NCI-H82 (cell line): Measurements from ENCODE around the gene HEG1.

Experiments used
- DNase-seq: peaks from one replicate; lab custom pipeline; 2025; lab: John Stamatoyannopoulos, UW

Gene HEG1

GRCh38 chr3:125045194-125045593, 10.6 kb downstream of the HEG1 start:
- DNase-seq: no peak

DNA sequence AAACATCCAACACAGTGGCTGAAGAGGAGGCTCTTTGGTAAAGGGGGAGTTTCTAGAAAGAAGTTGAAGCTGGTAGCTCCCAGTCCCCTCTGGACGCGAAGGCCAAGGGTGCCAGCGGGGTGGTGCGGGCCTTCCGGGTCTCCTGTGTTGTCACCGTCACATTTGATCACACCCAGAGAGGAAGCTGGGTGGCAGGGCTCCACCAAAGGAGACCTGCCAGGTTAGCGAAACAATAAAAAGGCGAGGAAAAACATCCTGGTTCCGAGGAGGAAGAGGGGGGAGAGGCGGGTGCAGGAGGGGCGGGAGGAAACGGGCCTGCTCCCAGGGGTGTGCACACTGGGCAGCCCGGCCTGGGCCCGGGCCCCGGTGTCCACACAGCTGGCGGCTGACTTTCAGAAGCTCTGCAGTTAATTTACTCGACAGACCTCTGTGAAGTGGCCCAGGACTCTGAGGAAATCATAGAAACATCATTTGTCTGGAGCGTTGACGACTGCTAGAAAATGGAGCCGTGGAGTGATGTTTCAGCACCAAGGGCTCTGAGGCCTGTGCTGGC, 12.1 kb downstream of the HEG1 start:
- DNase-seq: no peak

DNA sequence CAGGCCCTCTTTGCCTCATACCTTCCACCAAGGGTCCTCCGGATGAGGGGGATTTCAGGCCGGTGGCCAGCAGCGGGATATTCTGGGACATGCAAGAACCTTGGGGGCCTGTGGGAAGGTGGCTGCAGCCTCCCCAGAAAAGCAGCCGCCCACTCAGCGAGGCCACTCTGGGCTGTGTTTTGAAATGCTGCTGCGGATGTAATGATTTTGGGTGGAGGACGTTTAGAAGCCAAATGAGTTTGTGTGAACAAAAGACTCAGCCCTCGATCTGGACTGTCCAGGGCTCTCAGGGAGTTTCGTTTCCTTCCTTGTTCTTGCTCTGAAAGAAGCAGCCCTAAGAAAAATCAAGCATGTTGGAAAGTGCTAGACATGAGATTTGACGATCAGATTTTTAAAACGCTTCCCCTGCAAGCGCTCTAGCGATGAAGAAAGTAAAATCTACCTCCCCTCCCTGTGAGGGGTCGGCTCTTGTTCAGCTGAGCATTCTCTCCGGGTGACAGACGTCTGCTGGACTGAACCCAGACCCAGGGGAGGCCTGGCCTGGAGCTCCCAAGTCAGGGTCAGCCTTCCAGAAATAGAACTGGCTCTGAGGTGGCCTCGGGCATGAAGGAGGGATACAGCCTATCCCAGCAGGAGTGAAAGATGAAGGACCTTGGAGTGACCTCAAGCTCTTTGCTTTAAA, 12.9 kb downstream of the HEG1 start:
- DNase-seq: no peak

DNA sequence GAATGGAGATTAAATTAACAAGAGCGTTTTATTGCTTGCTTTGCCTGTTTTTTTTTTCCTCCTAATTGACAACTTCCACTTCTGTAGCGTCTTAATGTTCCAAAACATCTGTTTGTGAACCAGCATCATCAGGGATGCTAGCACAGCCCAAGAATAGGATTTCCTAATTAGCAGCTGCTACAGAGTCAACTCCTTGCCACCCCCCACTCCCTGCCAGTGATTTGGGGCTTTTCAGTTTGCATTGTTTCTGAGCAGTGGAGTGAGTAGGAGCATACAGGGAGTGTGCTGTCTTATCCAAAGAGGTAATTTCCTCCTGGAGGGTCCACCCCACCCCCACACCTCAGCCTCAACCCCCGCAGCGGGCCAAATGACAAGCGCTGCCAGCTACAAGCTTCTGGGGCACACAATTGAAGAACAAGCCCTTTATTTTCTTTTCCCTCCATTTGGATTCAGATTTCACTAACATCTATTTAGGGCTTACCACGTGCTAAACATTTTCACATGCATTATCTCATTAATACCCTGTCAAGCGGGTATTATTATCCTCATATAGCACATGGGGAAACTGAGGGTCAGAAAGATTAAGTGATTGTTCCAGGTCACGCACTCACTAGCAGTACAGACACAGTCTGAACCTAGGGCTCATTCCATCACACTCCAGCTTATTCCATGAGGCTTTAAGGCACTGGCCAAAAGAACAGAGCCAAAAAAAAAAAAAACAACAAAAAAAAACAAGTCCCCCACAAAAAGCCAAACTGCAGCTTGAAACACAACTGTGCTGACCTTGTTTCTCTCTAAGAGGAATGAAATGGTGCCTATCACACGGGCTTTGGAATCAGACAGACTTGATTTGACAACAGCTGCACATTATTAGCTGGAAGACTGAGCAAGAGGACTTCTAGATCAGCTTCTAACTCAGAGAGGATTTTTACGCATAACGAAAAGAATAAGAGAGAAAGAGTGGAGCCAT, 16.4 kb downstream of the HEG1 start:
- DNase-seq: peak; percentile 74

GRCh38 chr3:125037498-125038150, 18.2 kb downstream of the HEG1 start:
- DNase-seq: no peak

DNA sequence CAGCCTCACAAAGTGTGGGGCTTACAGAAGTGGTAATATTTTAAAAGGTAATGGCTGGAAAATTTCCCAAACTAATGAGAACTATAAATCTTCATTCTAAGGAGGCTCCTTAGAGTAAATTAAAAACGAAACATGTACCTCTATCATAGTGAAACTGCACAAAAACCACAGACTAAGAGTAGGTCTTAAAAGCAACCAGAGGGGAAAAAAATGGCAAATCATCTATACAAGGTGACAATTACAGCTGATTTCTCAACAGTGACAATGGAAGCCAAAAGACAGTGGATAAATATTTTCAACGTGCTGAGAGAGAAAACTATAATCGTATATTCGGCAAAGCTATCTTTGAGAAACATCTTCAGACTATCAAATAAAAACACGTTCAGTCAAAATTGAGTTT, 20.6 kb downstream of the HEG1 start:
- no peak for DNase-seq

DNA sequence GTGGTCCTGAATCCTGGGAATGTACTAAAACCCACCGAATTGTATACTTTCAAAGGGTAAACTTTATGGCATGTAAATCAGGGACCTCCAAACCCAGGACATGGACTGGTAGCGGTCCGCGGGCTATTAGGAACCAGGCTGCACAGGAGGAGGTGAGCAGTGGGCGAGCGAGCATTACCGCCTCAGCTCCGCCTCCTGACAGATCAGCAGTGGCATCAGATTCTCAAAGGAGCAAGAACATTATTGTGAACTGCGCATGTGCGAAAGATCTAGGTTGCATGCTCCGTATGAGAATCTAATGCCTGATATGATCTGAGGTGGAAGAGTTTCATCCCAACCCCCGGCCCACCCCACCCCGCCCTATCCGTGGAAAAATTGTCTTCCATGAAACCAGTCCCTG, 22.2 kb downstream of the HEG1 start:
- DNase-seq: no peak

GRCh38 chr3:125033135-125033534, 22.7 kb downstream of the HEG1 start:
- DNase-seq: no peak

- no peak for DNase-seq
These were observed 23.1 kb downstream of the HEG1 start for GRCh38 chr3:125032683-125033082.

DNA sequence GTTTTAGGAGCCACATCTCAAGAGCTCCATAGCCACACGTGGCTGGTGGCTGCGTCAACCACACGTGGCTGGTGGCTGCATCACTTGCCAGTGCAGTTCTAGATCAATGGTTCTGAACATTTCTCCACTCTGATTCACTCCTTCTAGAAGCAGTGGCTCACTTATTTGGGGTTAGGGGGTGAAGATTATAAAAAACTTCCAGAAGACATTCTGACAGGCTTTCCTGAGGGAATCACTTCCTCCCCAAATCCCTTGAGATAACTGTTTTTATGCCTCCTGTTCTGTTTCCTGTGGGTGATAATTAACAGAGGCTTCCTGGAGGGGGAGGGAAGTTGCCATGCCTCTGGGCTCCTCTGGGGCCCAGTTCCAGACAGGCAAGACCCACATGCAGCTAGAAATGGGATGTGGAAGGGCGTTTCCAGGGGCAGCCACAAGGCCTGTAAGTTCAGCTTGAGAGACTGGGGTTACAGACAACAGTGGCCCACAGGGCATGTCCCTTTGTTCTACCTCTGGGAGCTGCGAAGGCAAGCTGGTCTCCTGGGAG, 23.6 kb downstream of the HEG1 start:
- peak; percentile 15 for DNase-seq

- DNase-seq: no peak
These were observed 24.3 kb downstream of the HEG1 start for GRCh38 chr3:125031544-125031943.

DNA sequence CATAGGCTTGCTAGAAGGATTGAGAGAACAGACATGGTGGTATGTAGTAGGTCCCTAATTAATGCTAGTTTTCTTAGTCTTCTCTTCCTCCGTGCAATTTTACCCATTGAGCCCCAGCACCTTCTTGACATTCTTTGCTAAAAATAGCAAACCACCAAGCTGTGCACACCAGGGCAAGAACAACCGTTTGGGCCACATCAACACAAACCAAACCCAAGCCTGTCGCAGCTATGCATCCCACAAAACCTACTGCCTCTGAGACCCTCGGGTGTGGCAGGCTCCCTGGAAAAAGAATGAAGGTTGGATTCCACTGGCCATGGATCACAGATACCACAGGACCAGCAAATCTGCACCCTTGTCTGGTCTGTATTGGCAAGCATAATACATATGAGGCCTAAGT, 27.1 kb downstream of the HEG1 start:
- no peak for DNase-seq

DNA sequence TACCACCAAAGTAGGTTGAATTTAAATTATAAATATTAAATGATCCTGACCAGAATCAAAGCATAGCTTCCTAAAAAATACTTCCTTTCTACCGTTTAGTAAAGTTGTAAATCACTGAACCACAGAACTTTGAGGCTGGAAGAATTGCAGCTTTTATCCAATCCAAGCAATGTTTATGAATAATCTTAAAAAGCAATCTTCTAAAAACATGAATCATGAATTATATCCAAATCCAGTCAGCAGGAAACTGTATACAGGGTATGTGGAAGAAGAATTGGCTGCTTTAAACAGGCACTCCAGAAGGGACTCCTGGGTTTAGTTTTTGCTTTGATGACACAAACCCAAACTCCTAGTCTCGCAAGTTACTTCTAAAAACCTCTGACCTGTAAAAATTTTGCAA, 30.2 kb downstream of the HEG1 start:
- no peak for DNase-seq

- no peak for DNase-seq
These were observed 31.0 kb downstream of the HEG1 start for GRCh38 chr3:125024817-125025216.

- DNase-seq: no peak
These were observed 31.8 kb downstream of the HEG1 start for GRCh38 chr3:125023833-125024555.

GRCh38 chr3:125022206-125022605, 33.6 kb downstream of the HEG1 start:
- no peak for DNase-seq

- DNase-seq: no peak
These were observed 36.5 kb downstream of the HEG1 start for GRCh38 chr3:125019271-125019670.

- no peak for DNase-seq
These were observed 38.4 kb downstream of the HEG1 start for GRCh38 chr3:125017406-125017805.

DNA sequence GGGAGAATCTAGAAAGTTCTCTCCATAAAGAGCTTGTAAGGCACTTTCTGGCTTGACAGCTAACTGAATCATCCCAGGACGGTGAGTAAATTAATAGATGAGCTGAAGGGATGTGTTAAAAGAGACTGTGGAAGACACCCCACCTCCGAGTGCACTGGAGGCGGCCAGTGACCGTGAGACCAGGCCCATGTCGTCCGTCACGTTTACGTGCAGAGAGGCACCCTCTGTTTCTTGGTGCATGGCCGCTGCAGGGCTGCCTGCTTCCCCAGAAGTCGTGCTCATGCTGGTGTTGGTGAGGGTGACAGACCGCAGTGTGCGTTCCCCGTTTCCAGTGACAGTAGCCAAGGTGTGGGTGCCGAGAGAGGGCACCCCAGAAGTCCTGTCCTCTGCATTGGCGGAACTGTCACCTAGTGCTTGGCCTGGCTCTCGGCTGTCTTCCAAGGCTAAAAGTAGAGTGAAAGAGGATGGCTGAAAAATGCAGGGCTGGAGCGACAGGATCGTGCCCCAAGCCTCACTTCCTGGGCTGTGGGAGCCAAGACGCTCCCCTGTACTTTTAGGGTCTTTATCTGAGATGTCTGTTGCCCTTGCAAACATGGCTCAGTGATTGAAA, 41.1 kb downstream of the HEG1 start:
- DNase-seq: no peak

DNA sequence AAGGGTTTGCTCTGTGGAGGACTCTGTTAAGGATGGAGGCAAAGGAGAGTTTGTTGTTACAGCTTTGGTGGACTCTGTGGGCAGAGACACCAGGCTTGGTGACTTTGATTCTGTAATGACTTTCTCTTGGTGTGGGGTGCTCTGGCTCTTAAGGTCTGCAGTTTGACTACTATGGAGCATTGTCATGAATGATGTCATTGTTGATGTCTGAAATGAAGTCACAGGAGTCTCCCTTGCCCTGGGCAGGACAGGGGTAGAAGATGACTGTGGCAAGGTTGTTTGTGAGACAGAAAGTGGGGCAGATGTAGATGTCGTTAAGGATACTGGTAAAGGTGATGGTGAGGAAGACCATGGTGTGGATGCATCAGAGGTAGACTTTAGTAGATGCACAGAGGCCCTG, 42.7 kb downstream of the HEG1 start:
- no peak for DNase-seq

- peak; percentile 81 for DNase-seq
These were observed 43.9 kb downstream of the HEG1 start for GRCh38 chr3:125011941-125012340.
